Peyer's patch (tissue), 4 donors: Measurements from ENCODE around the gene SLC25A21.

Experiments
- CTCF ChIP-seq, 6 experiments: fragments of 450-650 bp in 4 of 6; fragments of 200-600 bp in 2 of 6; sonication (generic) in 1 of 6; IDR thresholded peaks; one replicate each; pipeline ENCODE4 v1.5.1; 2017 to 2019; ENCODE audit warnings: antibody characterized with exemption in 6 of 6, mild to moderate bottlenecking in 3 of 6, moderate library complexity in 1 of 6
- POLR2A ChIP-seq, 2 donors: fragments of 450-650 bp; IDR thresholded peaks; one replicate each; pipeline ENCODE4 v1.5.1; 2017; ENCODE audit warnings: antibody characterized with exemption in 2 of 2, mild to moderate bottlenecking in 2 of 2, moderate library complexity in 2 of 2

GRCh38 chr14:36682338-36682737 is 490.1 kb downstream of the SLC25A21 start:
- TF ChIP-seq POLR2A (IDR thresholded peaks at IDR 0.05): no peak
- TF ChIP-seq CTCF (IDR thresholded peaks at IDR 0.05): no peak
